GM18861 (cell line): Measurements from ENCODE around the gene PISD.

ENCODE experiments used
- ATAC-seq: cut with Tn5 transposase; IDR thresholded peaks from one replicate; pipeline ENCODE4 v1.9.1; 2021; ENCODE audit not compliant: unreplicated experiment

The PISD gene

DNA sequence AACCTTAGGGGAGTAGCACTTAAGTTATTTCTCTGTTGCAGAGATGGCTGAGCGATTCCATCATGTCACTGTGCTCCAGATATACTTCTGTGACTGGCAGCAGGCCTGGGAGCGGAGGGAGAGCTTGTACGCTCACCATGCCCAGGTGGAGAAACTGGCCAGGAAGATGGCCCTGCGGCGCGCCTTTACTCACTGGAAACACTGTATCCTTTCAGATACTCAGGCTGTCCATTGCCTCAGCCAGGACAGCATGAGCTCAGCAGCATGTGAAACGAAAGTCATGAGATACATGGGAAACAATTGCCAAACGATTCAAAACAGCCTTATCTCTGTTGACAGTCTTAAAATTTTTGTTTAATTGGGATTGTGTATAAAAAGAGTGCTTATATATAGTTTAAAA lies 86.8 kb downstream of the PISD start:
- no peak for ATAC-seq

DNA sequence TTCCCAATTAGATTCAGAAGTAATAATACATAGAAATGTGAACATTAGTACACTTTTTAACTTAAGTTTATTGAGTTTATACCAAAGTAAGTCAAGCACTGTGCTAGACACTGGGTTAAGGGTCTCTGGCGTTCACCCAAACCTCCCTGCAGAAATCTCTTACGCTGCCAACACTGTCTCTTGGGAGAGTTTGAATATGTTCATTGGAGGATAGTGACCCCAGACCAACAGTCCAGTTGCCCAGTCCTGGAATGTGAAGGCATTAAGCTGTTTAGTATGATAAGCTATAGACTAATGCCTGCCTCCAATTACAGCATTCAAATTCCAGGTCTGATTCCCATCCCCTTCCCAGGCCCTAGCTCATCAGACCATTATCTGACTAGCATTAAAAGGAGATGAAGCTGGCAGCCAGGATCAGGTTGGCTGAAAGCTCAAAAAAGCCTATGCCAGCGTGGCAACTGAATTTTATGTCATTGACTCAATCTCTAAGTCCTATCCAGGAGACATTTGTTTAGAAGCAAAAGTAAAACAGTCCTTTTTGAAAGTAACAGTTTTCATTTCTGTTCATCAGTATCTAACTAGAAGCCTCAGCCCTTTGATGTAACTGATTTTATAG lies 87.9 kb downstream of the PISD start:
- no peak for ATAC-seq

DNA sequence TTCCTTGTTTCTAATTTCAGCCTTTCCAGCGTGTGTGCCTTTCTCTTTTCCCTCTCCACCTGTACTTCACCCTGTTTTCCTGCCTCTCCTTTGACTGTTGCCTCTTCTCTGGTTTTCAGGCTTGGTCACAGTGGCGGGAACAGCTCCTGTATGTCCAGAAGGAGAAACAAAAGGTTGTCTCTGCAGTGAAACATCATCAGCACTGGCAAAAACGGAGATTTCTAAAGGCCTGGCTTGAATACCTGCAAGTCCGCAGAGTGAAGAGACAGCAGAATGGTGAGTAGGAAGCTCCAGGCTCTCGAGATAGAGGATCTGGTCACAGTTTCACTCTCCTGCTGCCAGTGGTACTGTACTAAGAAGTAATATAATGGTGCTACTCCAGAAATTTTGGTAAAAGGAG lies 89.1 kb downstream of the PISD start:
- ATAC-seq = no peak

DNA sequence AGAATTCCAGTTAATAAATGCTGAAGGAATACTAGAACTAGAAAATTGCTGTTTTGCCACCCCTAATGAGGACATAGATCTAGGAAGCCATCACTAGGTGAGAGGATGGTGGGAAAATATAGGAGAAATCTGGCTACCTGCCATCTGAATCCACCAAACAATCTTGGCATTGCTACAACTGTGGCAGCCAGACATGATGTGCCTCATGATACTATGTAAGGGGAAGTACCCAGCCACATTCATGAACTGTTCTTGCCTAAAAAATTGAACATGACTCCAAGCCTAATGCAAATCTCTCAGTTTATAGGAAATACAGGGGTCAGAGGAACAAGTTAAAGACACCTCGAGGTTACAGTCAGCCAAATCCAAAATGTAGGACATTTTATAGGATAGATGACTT lies 92.9 kb downstream of the PISD start:
- ATAC-seq = no peak
